ENCODE measurements around the gene MECP2. TPM values are rescaled to one million over a fixed set of nuclear protein-coding genes. Genes with fewer than 3 reads are reported as not detected.
A peak's percentile ranks its signal among the peaks of the same experiment; 100 is the strongest.

MECP2 gene
- total RNA-seq, 1 donor = 27.4 TPM

- TF ChIP-seq CTCF (IDR thresholded peaks at IDR 0.05; ENCODE audit: insufficient read depth, low read length) = no peak
- H3K4me3 ChIP-seq (ENCODE audit: low read depth, low read length) = no peak overlapping the region
These were observed 49.1 kb downstream of the MECP2 start for GRCh38 chrX:154048398-154048797.

GRCh38 chrX:154046940-154047610 is 50.4 kb downstream of the MECP2 start:
- H3K4me3 ChIP-seq (ENCODE audit: low read depth, low read length) = no peak overlapping the region
- peak; percentile 71 for DNase-seq (ENCODE audit: low read depth)
- TF ChIP-seq CTCF (IDR thresholded peaks at IDR 0.05; ENCODE audit: insufficient read depth, low read length) = no peak

More at GRCh38 chrX:154048398-154048797, 49.1 kb downstream of the MECP2 start:
- no peak for DNase-seq (ENCODE audit: low read depth)

GRCh38 chrX:154046031-154046781 is 51.3 kb downstream of the MECP2 start:
- TF ChIP-seq CTCF (IDR thresholded peaks at IDR 0.05; ENCODE audit: insufficient read depth, low read length) = peak; percentile 27
- peak; percentile 96 for DNase-seq (ENCODE audit: low read depth)
- no peak overlapping the region for H3K4me3 ChIP-seq (ENCODE audit: low read depth, low read length)

- TF ChIP-seq CTCF (IDR thresholded peaks at IDR 0.05; ENCODE audit: insufficient read depth, low read length) = no peak
- H3K4me3 ChIP-seq (ENCODE audit: low read depth, low read length) = no peak overlapping the region
- DNase-seq (ENCODE audit: low read depth) = no peak
These were observed 53.4 kb downstream of the MECP2 start for GRCh38 chrX:154044091-154044490.

GRCh38 chrX:154043003-154043763 is 54.3 kb downstream of the MECP2 start:
- H3K4me3 ChIP-seq (ENCODE audit: low read depth, low read length) = no peak overlapping the region
- no peak for TF ChIP-seq CTCF (IDR thresholded peaks at IDR 0.05; ENCODE audit: insufficient read depth, low read length)
- DNase-seq (ENCODE audit: low read depth) = peak; percentile 65

GRCh38 chrX:154040863-154041262 is 56.7 kb downstream of the MECP2 start:
- no peak for TF ChIP-seq CTCF (IDR thresholded peaks at IDR 0.05; ENCODE audit: insufficient read depth, low read length)
- no peak overlapping the region for H3K4me3 ChIP-seq (ENCODE audit: low read depth, low read length)
- DNase-seq (ENCODE audit: low read depth) = no peak

Data from fibroblast of the aortic adventitia (primary cell).